Fibroblast of pulmonary artery (primary cell): ENCODE measurements around the gene PSMD11.

Source experiments
- DNase-seq: peaks from one replicate; pipeline ENCODE4 v3.0.0-alpha.2; 2010; ENCODE audit warnings: low read depth
- H3K4me3 ChIP-seq: replicated peaks from 2 replicates; pipeline ENCODE4 v1.5.1; 2011; ENCODE audit warnings: low read depth, mild to moderate bottlenecking, control low read depth, low read length, moderate library complexity
- CTCF ChIP-seq: IDR thresholded peaks from 2 replicates; pipeline ENCODE4 v1.5.1; 2011; ENCODE audit warnings: mild to moderate bottlenecking, control low read depth, low read length, inconsistent platforms; ENCODE audit errors: missing control alignments

Gene PSMD11

GRCh38 chr17:32451879-32452278 is 7.6 kb downstream of the PSMD11 start:
- H3K4me3 ChIP-seq, result no peak overlapping the region
- no peak for TF ChIP-seq CTCF

GRCh38 chr17:32452281-32452680 is 8.0 kb downstream of the PSMD11 start:
- H3K4me3 ChIP-seq, result no peak overlapping the region
- no peak for DNase-seq
- no peak for TF ChIP-seq CTCF

More at GRCh38 chr17:32451879-32452278, 7.6 kb downstream of the PSMD11 start:
- DNase-seq, result no peak

GRCh38 chr17:32453370-32453769 is 9.1 kb downstream of the PSMD11 start:
- no peak for DNase-seq
- no peak for TF ChIP-seq CTCF
- no peak overlapping the region for H3K4me3 ChIP-seq

- DNase-seq, result no peak
- TF ChIP-seq CTCF, result no peak
- no peak overlapping the region for H3K4me3 ChIP-seq
These were observed 14.1 kb downstream of the PSMD11 start for GRCh38 chr17:32458371-32458770.

- H3K4me3 ChIP-seq, result no peak overlapping the region
- no peak for TF ChIP-seq CTCF
- DNase-seq, result no peak
These were observed 15.7 kb downstream of the PSMD11 start for GRCh38 chr17:32460054-32460453.

- no peak overlapping the region for H3K4me3 ChIP-seq
- DNase-seq, result no peak
- TF ChIP-seq CTCF, result no peak
These were observed 17.2 kb downstream of the PSMD11 start for GRCh38 chr17:32461498-32461852.

GRCh38 chr17:32461853-32462617 is 17.7 kb downstream of the PSMD11 start:
- peak; percentile 67 for DNase-seq

More at GRCh38 chr17:32461853-32462617, 17.7 kb downstream of the PSMD11 start:
- peak; percentile 67 for TF ChIP-seq CTCF
- H3K4me3 ChIP-seq, result no peak overlapping the region
